Globus pallidus (tissue), 1 donor: ENCODE measurements around the gene AHNAK2.
"Not testable (repeated sequence)": the region's sequence is repeated elsewhere in the genome, so short reads cannot be mapped to it uniquely, and the experiment has no call there.

Experiments
- DNase-seq: peaks from one replicate; pipeline ENCODE4 v3.0.0-alpha.2; 2015; ENCODE audit warnings: low spot score

Gene AHNAK2

GRCh38 chr14:104898870-104899510 lies 79.2 kb downstream of the AHNAK2 start:
- no peak for DNase-seq

GRCh38 chr14:104898195-104898558 lies 80.0 kb downstream of the AHNAK2 start:
- no peak for DNase-seq

- DNase-seq, result no peak
Observed at GRCh38 chr14:104897330-104898194, 80.6 kb downstream of the AHNAK2 start.

- DNase-seq, result no peak
Observed at GRCh38 chr14:104895786-104896661, 82.2 kb downstream of the AHNAK2 start.

GRCh38 chr14:104895207-104895785 lies 82.9 kb downstream of the AHNAK2 start:
- no peak for DNase-seq

GRCh38 chr14:104894331-104895206 lies 83.6 kb downstream of the AHNAK2 start:
- no peak for DNase-seq

- no peak for DNase-seq
Observed at GRCh38 chr14:104893435-104894207, 84.6 kb downstream of the AHNAK2 start.

- DNase-seq, result no peak
Observed at GRCh38 chr14:104892531-104893434, 85.4 kb downstream of the AHNAK2 start.

GRCh38 chr14:104891664-104892530 lies 86.3 kb downstream of the AHNAK2 start:
- DNase-seq, result no peak

- no peak for DNase-seq
Observed at GRCh38 chr14:104891121-104891551, 87.0 kb downstream of the AHNAK2 start.

- not testable (repeated sequence) for DNase-seq
Observed at GRCh38 chr14:104890292-104890691, 87.9 kb downstream of the AHNAK2 start.

- no peak for DNase-seq
Observed at GRCh38 chr14:104889375-104889757, 88.8 kb downstream of the AHNAK2 start.

- no peak for DNase-seq
Observed at GRCh38 chr14:104888489-104889374, 89.4 kb downstream of the AHNAK2 start.

GRCh38 chr14:104887623-104888488 lies 90.3 kb downstream of the AHNAK2 start:
- no peak for DNase-seq
